ENCODE measurements around the gene EMC10.

Gene EMC10

DNA sequence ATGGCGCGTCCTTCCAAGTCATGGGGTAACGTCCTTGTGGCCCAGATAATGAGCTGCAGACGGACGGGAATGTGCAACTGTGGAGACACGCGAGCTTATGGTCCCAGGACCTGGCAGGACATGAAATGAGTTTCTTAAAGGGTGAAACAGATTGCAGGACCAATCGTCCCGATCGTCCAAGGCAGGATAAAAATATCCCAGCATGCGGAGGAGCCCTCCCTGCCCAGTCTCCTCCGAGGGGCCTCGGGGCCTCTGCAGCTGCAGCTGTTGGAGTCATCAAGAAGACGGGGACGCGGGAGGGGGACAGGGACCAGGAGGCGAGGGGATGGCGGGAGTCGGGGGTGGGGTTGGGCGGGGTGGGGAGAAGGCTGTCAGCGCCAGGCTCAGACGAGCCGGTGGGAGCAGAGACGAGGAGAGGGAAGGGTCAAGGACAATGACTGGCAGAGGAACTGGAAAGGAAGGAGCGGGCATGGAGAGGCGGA lies 14.7 kb downstream of the EMC10 start:
- Histone ChIP-seq H3F3A (ENCODE audit: insufficient read depth, low read length) (no peaks in the 10 kb centered on the region), H3K4me3 (ENCODE audit: low read length) (no peak overlapping the region), H3K9me2 (replicated peaks; ENCODE audit: insufficient read depth, low read length) (no peaks in the 10 kb centered on the region), H3K27ac (ENCODE audit: low read length) (no peak overlapping the region), H3K4me2 (ENCODE audit: low read depth, low read length) (no peak overlapping the region), H3K27me3 (replicated peaks; ENCODE audit: insufficient read depth, low read length) (no peaks in the 10 kb centered on the region), H3K36me3 (replicated peaks; ENCODE audit: insufficient read depth, low read length) (no peaks in the 10 kb centered on the region), H2AFZ (ENCODE audit: low read length) (no peak overlapping the region), H3K9ac (ENCODE audit: low read length) (no peak overlapping the region), H4K20me1 (ENCODE audit: insufficient read depth, low read length) (no peaks in the 10 kb centered on the region), H3K79me2 (ENCODE audit: low read length) (no peaks in the 10 kb centered on the region), H3K4me1 (ENCODE audit: low read length) (no peaks in the 10 kb centered on the region), H3K9me3 (replicated peaks; ENCODE audit: insufficient read depth, low read length) (no peaks in the 10 kb centered on the region)
- TF ChIP-seq EZH2 (optimal IDR thresholded peaks at IDR 0.05; ENCODE audit: low read depth, low read length) (no peak), CTCF (IDR thresholded peaks at IDR 0.05; ENCODE audit: low read length) (no peak), EZH2phosphoT487 (IDR thresholded peaks at IDR 0.05; ENCODE audit: low read length) (no peak)
- no peak for DNase-seq

DNA sequence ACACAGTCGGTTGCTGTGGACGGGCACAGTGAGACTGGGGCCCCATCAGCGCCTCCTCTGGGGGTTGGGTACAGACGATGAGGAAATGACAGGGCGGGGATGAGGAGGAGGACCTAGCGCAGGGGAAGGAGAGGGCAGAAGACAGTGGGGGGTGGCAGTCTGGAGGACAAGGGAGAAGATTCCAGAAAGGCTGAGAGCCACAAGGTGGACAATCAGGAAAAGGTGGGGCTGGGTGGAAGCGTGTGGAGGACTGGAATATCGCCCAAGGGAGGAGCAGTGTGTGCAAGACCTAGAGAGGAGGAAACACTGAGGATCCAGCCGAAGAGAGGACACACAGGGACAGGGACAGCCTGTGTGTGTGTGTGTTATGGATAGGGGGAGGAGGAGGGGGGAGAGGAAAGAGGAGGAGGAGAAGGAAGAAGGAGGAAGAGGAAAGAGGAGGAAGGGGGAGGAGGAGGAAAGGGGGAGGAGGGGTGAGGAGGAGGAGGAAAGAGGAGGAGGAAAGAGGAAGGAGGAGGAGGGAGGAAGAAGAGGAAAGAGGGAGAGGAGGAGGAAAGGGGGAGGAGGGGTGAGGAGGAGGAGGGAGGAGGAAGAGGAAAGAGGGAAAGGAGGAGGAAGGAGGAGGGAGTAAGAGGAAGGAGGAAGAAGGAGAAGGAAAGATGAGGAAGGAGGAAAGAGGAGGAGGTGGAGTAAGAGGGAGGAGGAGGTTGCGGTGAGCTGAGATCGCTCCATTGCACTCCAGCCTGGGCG lies 16.2 kb downstream of the EMC10 start:
- no peak overlapping the region for H3K4me2 ChIP-seq (ENCODE audit: low read depth, low read length)
- H2AFZ ChIP-seq (ENCODE audit: low read length), result no peak overlapping the region
- no peak overlapping the region for H3K4me3 ChIP-seq (ENCODE audit: low read length)
- no peaks in the 10 kb centered on the region for H3K4me1 ChIP-seq (ENCODE audit: low read length)
- no peaks in the 10 kb centered on the region for H3K79me2 ChIP-seq (ENCODE audit: low read length)
- H3F3A ChIP-seq (ENCODE audit: insufficient read depth, low read length), result no peaks in the 10 kb centered on the region
- no peak for TF ChIP-seq EZH2 (optimal IDR thresholded peaks at IDR 0.05; ENCODE audit: low read depth, low read length)
- no peak for TF ChIP-seq CTCF (IDR thresholded peaks at IDR 0.05; ENCODE audit: low read length)
- TF ChIP-seq EZH2phosphoT487 (IDR thresholded peaks at IDR 0.05; ENCODE audit: low read length), result no peak
- no peak overlapping the region for H3K9ac ChIP-seq (ENCODE audit: low read length)
- H4K20me1 ChIP-seq (ENCODE audit: insufficient read depth, low read length), result no peaks in the 10 kb centered on the region
- H3K27me3 ChIP-seq (replicated peaks; ENCODE audit: insufficient read depth, low read length), result no peaks in the 10 kb centered on the region
- DNase-seq, result no peak
- no peaks in the 10 kb centered on the region for H3K9me2 ChIP-seq (replicated peaks; ENCODE audit: insufficient read depth, low read length)
- no peaks in the 10 kb centered on the region for H3K9me3 ChIP-seq (replicated peaks; ENCODE audit: insufficient read depth, low read length)
- no peaks in the 10 kb centered on the region for H3K36me3 ChIP-seq (replicated peaks; ENCODE audit: insufficient read depth, low read length)
- no peak overlapping the region for H3K27ac ChIP-seq (ENCODE audit: low read length)

- H3K27me3 ChIP-seq (replicated peaks; ENCODE audit: insufficient read depth, low read length), result no peaks in the 10 kb centered on the region
- DNase-seq, result no peak
- H3K4me2 ChIP-seq (ENCODE audit: low read depth, low read length), result no peak overlapping the region
- no peaks in the 10 kb centered on the region for H3K79me2 ChIP-seq (ENCODE audit: low read length)
- H2AFZ ChIP-seq (ENCODE audit: low read length), result no peak overlapping the region
- H3F3A ChIP-seq (ENCODE audit: insufficient read depth, low read length), result no peaks in the 10 kb centered on the region
- H3K4me3 ChIP-seq (ENCODE audit: low read length), result no peak overlapping the region
- TF ChIP-seq CTCF (IDR thresholded peaks at IDR 0.05; ENCODE audit: low read length) (no peak), EZH2 (optimal IDR thresholded peaks at IDR 0.05; ENCODE audit: low read depth, low read length) (no peak), EZH2phosphoT487 (IDR thresholded peaks at IDR 0.05; ENCODE audit: low read length) (no peak)
- no peaks in the 10 kb centered on the region for H3K36me3 ChIP-seq (replicated peaks; ENCODE audit: insufficient read depth, low read length)
- no peaks in the 10 kb centered on the region for H4K20me1 ChIP-seq (ENCODE audit: insufficient read depth, low read length)
- H3K27ac ChIP-seq (ENCODE audit: low read length), result no peak overlapping the region
- no peaks in the 10 kb centered on the region for H3K9me2 ChIP-seq (replicated peaks; ENCODE audit: insufficient read depth, low read length)
- no peaks in the 10 kb centered on the region for H3K9me3 ChIP-seq (replicated peaks; ENCODE audit: insufficient read depth, low read length)
- H3K4me1 ChIP-seq (ENCODE audit: low read length), result no peaks in the 10 kb centered on the region
- no peak overlapping the region for H3K9ac ChIP-seq (ENCODE audit: low read length)
These were observed 16.9 kb downstream of the EMC10 start for GRCh38 chr19:50493171-50493570.
